Mucosa of rectum (tissue), 2 donors: ENCODE measurements around the gene NUP107.

Experiments
- H3K27ac ChIP-seq, 2 donors: one replicate each; pipeline ENCODE4 v1.7.0; 2013; ENCODE audit warnings: inconsistent platforms in 2 of 2, low read depth in 2 of 2, low read length in 2 of 2
- H3K27me3 ChIP-seq, 2 donors: one replicate each; pipeline ENCODE4 v1.7.0; 2013; ENCODE audit warnings: low read length in 2 of 2; ENCODE audit not compliant: control insufficient read depth in 2 of 2, insufficient read depth in 2 of 2
- H3K36me3 ChIP-seq, 2 donors: one replicate each; pipeline ENCODE4 v1.7.0; 2013; ENCODE audit warnings: low read length in 2 of 2; ENCODE audit not compliant: control insufficient read depth in 2 of 2, insufficient read depth in 2 of 2
- H3K4me1 ChIP-seq, 2 donors: one replicate each; pipeline ENCODE4 v1.7.0; 2013; ENCODE audit warnings: low read length in 2 of 2, mild to moderate bottlenecking in 1 of 2; ENCODE audit not compliant: control insufficient read depth in 2 of 2, insufficient read depth in 2 of 2
- H3K4me3 ChIP-seq, 2 donors: one replicate each; pipeline ENCODE4 v1.7.0; 2013; ENCODE audit warnings: low read length in 2 of 2
- H3K9ac ChIP-seq, 2 donors: one replicate each; pipeline ENCODE4 v1.7.0; 2013; ENCODE audit warnings: low read length in 2 of 2, low read depth in 1 of 2, mild to moderate bottlenecking in 1 of 2
- H3K9me3 ChIP-seq, 2 donors: one replicate each; pipeline ENCODE4 v1.7.0; 2013; ENCODE audit warnings: low read length in 2 of 2; ENCODE audit not compliant: control insufficient read depth in 2 of 2
- donor health status: healthy.
- donor health status: Normal muscosa, but diverticular disease.

The NUP107 gene

DNA sequence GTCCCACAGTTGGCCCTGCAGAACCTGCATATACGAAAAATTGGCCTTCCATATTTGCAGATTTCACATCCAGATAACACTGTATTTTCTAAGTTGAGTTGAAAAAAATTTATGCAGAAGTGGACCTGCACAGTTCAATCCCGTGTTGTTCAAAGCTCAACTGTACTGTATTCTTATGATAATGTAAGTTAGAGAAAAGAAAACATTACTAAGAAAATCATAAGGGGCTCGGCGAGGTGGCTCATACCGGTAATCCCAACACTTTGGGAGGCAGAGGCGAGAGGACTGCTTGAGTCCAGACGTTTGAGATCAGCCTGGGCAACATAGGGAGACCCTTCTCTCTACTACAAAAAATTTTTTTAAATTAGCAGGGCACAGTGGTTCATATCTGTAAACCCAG lies 41.0 kb downstream of the NUP107 start:
- Histone ChIP-seq H3K36me3 (peaks cover 18 to 22% of the 10 kb centered on the region in 2 donors), H3K4me1 (no peaks in the 10 kb centered on the region), H3K9me3 (no peaks in the 10 kb centered on the region), H3K27ac (no peak overlapping the region), H3K9ac (no peak overlapping the region), H3K27me3 (no peaks in the 10 kb centered on the region), H3K4me3 (no peak overlapping the region)

DNA sequence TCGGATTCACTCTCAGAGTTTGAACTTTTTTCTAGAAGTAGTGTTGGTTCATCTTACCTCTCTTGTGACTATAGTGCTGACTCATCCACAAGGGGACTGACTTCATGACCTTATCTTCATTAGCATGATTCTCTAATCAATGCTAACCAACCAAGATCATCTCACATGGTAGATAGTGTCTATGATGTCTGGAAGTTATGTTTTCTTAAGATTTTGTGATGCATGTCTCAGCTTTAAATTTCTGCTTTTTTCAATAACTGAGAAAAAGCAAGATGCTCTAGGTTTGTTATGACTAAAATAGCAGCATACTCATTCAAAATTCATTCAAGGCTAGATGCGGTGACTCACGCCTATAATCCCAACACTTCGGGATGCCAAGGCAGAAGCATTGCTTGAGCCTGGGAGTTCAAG lies 46.9 kb downstream of the NUP107 start:
- Histone ChIP-seq H3K36me3 (peaks cover 28 to 34% of the 10 kb centered on the region in 2 donors), H3K27ac (no peak overlapping the region)

DNA sequence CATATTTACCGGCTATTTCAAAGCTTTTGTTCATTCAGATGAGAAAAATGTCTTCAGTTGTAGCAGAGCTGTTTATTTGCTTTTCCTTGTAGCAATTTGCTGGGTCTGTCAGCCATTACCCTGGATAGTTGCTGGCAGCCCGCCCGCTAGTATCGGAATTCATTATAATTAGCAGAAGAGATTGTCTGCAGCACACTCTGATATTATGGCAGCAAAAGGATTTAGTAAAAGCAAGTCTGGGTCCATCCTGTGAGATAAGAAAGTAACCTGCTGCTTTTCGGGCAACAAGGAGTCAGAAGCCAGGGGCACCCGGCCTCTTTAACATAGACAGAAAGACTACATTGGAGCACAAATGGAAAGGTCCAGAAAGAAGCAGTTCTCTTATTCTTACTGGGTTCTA lies 53.1 kb downstream of the NUP107 start:
- Histone ChIP-seq H3K36me3 (peaks cover 7 to 11% of the 10 kb centered on the region in 2 donors), H3K4me1 (no peaks in the 10 kb centered on the region), H3K27me3 (no peaks in the 10 kb centered on the region), H3K9me3 (no peaks in the 10 kb centered on the region), H3K27ac (no peak overlapping the region), H3K4me3 (no peak overlapping the region), H3K9ac (no peak overlapping the region)

More for the DNA sequence above, 46.9 kb downstream of the NUP107 start:
- no peak overlapping the region for H3K9ac ChIP-seq
- no peak overlapping the region for H3K4me3 ChIP-seq
- H3K27me3 ChIP-seq: no peaks in the 10 kb centered on the region
- no peaks in the 10 kb centered on the region for H3K9me3 ChIP-seq
- H3K4me1 ChIP-seq: no peaks in the 10 kb centered on the region

DNA sequence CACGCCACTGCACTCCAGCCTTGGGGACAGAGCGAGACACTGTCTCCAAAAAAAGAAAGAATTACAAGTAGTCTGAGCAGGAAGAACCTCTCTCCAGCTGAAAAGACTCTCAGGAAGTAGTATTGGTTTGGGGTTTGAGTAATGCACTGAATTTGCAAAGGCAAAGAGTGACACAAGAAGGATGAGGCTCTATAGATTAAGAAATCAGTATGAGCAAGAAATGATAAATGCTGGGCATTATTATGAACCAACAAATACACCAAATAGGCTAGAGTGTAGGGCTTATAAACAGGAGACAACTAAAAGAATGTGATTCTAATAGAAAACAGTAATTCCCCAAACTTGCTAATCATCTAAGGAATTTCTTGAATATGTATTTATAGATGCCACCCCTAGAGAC lies 56.6 kb downstream of the NUP107 start:
- peaks cover 7 to 10% of the 10 kb centered on the region in 2 donors for H3K4me1 ChIP-seq
- H3K36me3 ChIP-seq: peaks cover 0 to 2% of the 10 kb centered on the region in 2 donors
- H3K27me3 ChIP-seq: no peaks in the 10 kb centered on the region

DNA sequence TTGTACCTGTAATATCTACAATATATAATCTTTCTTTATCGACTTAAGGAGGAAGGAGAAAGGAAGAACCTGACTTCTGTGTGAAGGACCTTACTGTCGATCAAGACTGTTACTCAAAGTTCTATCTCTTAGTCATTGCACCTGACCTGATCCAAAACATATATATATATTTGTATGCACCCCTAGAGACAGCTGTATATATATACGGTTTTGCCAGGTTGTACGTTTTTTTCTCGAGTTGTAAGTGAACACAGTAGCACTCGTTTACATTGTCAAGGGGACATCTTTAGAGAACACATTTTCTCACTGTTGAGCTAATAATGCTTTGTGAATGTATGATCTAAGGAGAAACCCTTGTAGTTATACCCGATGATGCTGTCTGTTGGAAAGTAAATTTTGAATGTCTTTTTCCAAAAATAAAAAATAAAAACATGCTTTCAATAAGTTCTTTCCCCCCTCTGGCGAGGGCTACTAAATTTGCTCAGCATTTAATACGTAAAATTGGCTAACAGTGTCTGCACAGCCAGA lies 58.7 kb downstream of the NUP107 start:
- Histone ChIP-seq H3K4me1 (peaks cover 7 to 10% of the 10 kb centered on the region in 2 donors), H3K27ac (peak overlapping the region; percentile 61 to 77), H3K27me3 (no peaks in the 10 kb centered on the region), H3K4me3 (peak overlapping the region; percentile 70 to 97), H3K9ac (peak overlapping the region; percentile 80 to 87), H3K9me3 (no peaks in the 10 kb centered on the region), H3K36me3 (peaks cover 0 to 7% of the 10 kb centered on the region in 2 donors)

More for the DNA sequence above, 56.6 kb downstream of the NUP107 start:
- H3K9ac ChIP-seq: no peak overlapping the region
- no peaks in the 10 kb centered on the region for H3K9me3 ChIP-seq
- H3K4me3 ChIP-seq: no peak overlapping the region
- H3K27ac ChIP-seq: no peak overlapping the region

DNA sequence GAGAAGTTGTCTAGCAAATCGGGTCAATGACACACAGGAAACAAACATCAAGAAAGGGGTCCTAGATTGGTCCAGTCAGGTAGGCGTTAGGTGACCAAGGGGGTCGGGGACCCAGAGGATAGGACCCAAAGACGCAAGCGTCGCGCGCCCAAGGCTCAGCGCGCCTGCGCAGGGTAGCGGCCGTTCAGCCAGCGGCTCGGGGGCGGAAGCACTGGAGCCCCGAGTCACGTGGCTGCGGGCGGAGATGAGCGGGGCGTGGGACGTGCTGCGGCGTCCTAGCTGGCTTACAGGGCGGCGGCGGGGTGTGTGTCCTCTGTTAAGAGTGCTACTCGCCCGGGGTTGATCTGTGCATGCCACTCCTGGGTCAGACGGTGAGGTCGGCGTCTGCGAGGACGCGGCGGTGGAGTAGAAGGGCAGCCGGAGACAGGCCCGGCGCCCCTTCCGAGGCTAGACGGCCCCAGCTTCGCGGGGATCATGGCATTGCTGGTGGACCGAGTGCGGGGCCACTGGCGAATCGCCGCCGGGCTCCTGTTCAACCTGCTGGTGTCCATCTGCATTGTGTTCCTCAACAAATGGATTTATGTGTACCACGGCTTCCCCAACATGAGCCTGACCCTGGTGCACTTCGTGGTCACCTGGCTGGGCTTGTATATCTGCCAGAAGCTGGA lies 59.3 kb downstream of the NUP107 start, which contains the start of gene SLC35E3:
TSS of gene SLC35E3 (plus strand) at position 273 of the 668 bp plus-strand sequence. CDS start at position 475, 202 bp downstream.
- H3K4me1 ChIP-seq: peaks cover 7 to 10% of the 10 kb centered on the region in 2 donors
- H3K27ac ChIP-seq: peak within 1 kb of the TSS; percentile 77 to 78
- H3K9me3 ChIP-seq: no peaks in the 10 kb centered on the region
- peaks cover 0 to 10% of the 10 kb centered on the region in 2 donors for H3K36me3 ChIP-seq
- H3K9ac ChIP-seq: peak within 1 kb of the TSS; percentile 80 to 92
- peak within 1 kb of the TSS; percentile 70 to 97 for H3K4me3 ChIP-seq
- no peaks in the 10 kb centered on the region for H3K27me3 ChIP-seq

DNA sequence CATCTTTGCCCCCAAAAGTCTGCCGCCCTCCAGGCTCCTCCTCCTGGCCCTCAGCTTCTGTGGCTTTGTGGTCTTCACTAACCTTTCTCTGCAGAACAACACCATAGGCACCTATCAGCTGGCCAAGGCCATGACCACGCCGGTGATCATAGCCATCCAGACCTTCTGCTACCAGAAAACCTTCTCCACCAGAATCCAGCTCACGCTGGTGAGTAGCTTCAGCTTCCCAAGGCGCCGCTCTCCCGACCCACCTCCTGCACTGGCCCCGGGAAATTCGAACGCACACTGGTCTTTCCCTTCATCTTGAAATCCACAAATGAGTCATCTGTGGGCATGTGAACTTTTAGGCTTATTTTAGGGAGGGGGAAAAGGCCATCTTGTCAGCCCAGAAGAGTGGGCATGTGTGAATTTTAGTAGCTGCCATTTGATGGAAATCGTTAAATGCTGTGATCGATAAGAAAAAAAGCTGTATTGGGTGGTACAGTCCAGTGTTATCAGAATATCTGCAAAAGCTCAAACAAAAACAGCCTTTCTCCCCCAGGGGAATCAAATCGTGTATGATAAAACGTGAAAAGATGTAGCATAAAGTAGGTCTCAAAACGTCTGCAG lies 59.9 kb downstream of the NUP107 start:
- Histone ChIP-seq H3K9ac (peak overlapping the region; percentile 80 to 92), H3K27me3 (no peaks in the 10 kb centered on the region), H3K4me3 (peak overlapping the region; percentile 70 to 97), H3K9me3 (no peaks in the 10 kb centered on the region), H3K27ac (peak overlapping the region; percentile 77 to 78), H3K4me1 (peaks cover 7 to 10% of the 10 kb centered on the region in 2 donors), H3K36me3 (peaks cover 0 to 10% of the 10 kb centered on the region in 2 donors)

DNA sequence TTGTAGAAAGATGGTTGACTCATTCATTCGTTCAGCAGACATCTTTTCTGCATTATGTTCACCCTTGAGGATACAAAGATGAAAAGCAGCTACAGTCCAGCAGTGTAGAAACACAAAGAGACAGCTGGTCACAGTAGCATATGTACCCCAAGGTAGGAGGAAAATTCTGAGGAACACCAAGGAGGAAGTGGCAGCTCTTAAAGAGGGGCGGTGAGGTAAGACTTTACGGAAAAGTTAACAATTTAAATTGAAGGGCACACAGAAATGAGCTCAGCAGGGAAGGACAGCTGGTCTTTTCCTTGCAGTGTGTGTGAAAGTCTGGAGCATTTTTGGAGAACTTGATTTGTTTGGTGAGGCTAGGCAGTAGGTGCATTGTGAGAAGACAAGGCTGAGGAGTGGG lies 62.7 kb downstream of the NUP107 start:
- H3K36me3 ChIP-seq: peaks cover 5 to 16% of the 10 kb centered on the region in 2 donors
- H3K27ac ChIP-seq: no peak overlapping the region
- no peak overlapping the region for H3K4me3 ChIP-seq
- no peak overlapping the region for H3K9ac ChIP-seq
- peaks cover 7 to 10% of the 10 kb centered on the region in 2 donors for H3K4me1 ChIP-seq
- no peaks in the 10 kb centered on the region for H3K9me3 ChIP-seq
- no peaks in the 10 kb centered on the region for H3K27me3 ChIP-seq

DNA sequence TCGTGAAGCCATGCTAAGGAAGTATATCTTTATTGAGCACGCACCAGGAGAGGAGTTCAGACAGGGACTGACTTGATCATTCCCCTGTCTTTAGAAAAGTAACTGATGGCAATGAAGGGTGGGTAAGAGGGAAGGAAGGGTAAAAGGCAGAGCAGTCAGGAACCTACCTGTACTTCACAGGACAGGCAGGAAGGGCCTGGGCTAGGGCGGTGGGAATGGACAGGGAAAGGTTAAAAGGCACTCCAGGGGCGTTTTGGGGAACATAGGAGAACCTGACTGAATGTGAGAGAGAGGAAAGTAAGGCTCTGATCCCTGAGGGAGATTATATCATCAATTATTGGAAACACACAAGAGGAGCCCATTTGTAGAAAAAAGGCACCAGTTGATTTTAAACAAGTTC lies 63.1 kb downstream of the NUP107 start:
- H3K27me3 ChIP-seq: no peaks in the 10 kb centered on the region
- H3K36me3 ChIP-seq: peaks cover 8 to 20% of the 10 kb centered on the region in 2 donors
- no peak overlapping the region for H3K9ac ChIP-seq
- no peak overlapping the region for H3K27ac ChIP-seq
- H3K9me3 ChIP-seq: no peaks in the 10 kb centered on the region
- no peak overlapping the region for H3K4me3 ChIP-seq
- peaks cover 7 to 10% of the 10 kb centered on the region in 2 donors for H3K4me1 ChIP-seq

DNA sequence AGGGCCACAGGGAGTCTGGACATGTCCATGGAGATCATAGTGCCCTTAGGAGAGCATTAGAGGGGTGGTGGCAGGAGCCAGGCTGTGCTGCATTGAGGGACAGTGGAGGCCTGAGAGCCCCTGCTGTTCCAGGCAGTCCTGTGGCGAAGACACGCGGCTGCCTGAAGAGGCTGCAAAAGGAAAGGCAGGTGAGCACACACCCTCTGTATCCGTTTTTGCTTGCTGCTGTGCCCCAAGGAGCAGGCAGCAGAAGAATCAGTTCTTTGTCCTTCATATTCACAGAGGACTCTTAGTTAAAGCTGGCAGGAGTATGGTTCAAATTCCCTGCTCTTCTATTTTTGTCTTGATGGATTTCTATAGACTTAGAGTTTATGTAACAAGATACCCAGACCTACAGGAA lies 63.7 kb downstream of the NUP107 start:
- Histone ChIP-seq H3K9me3 (no peaks in the 10 kb centered on the region), H3K27ac (no peak overlapping the region), H3K27me3 (no peaks in the 10 kb centered on the region), H3K4me3 (no peak overlapping the region), H3K36me3 (peaks cover 11 to 26% of the 10 kb centered on the region in 2 donors), H3K4me1 (peaks cover 7 to 10% of the 10 kb centered on the region in 2 donors), H3K9ac (no peak overlapping the region)
